ENCODE measurements around the gene BTRC.

Gene BTRC

GRCh38 chr10:101563007-101563406 is 209.0 kb downstream of the BTRC start:
- no peak for DNase-seq (ENCODE audit: low read depth in 1 of 2, low spot score in 1 of 2)
- H3K27ac ChIP-seq (replicated peaks): no peak overlapping the region
- no peak for TF ChIP-seq REST (IDR thresholded peaks at IDR 0.05; ENCODE audit: insufficient replicate concordance, low read depth)
- no peak for TF ChIP-seq GABPA (IDR thresholded peaks at IDR 0.05; ENCODE audit: low read depth)
- no peak for TF ChIP-seq POLR2AphosphoS5 (IDR thresholded peaks at IDR 0.05; ENCODE audit: low read depth)
- no peak for TF ChIP-seq SPI1 (IDR thresholded peaks at IDR 0.05; ENCODE audit: borderline replicate concordance, low read depth)
- no peak for TF ChIP-seq CTCF (IDR thresholded peaks at IDR 0.05; ENCODE audit: insufficient read depth, low read length)
- H3K4me3 ChIP-seq (replicated peaks; ENCODE audit: insufficient read depth, low read length): no peak overlapping the region
- peaks cover 18% of the 10 kb centered on the region for H3K27me3 ChIP-seq (ENCODE audit: insufficient read depth, poor library complexity, severe bottlenecking)

GRCh38 chr10:101563497-101564040 is 209.6 kb downstream of the BTRC start:
- no peak overlapping the region for H3K4me3 ChIP-seq (replicated peaks; ENCODE audit: insufficient read depth, low read length)
- DNase-seq (ENCODE audit: low read depth in 1 of 2, low spot score in 1 of 2): no peak
- H3K27me3 ChIP-seq (ENCODE audit: insufficient read depth, poor library complexity, severe bottlenecking): peaks cover 20% of the 10 kb centered on the region
- H3K27ac ChIP-seq (replicated peaks): no peak overlapping the region
- TF ChIP-seq POLR2AphosphoS5 (IDR thresholded peaks at IDR 0.05; ENCODE audit: low read depth): no peak
- TF ChIP-seq SPI1 (IDR thresholded peaks at IDR 0.05; ENCODE audit: borderline replicate concordance, low read depth): no peak

- TF ChIP-seq REST (IDR thresholded peaks at IDR 0.05; ENCODE audit: insufficient replicate concordance, low read depth): no peak
- no peak for TF ChIP-seq SPI1 (IDR thresholded peaks at IDR 0.05; ENCODE audit: borderline replicate concordance, low read depth)
- TF ChIP-seq GABPA (IDR thresholded peaks at IDR 0.05; ENCODE audit: low read depth): no peak
- TF ChIP-seq POLR2AphosphoS5 (IDR thresholded peaks at IDR 0.05; ENCODE audit: low read depth): no peak
- no peak for TF ChIP-seq CTCF (IDR thresholded peaks at IDR 0.05; ENCODE audit: insufficient read depth, low read length)
- H3K27ac ChIP-seq (replicated peaks): no peak overlapping the region
- no peak for DNase-seq (ENCODE audit: low read depth in 1 of 2, low spot score in 1 of 2)
- no peak overlapping the region for H3K4me3 ChIP-seq (replicated peaks; ENCODE audit: insufficient read depth, low read length)
- H3K27me3 ChIP-seq (ENCODE audit: insufficient read depth, poor library complexity, severe bottlenecking): peaks cover 28% of the 10 kb centered on the region
Measured at GRCh38 chr10:101564490-101564991, 210.6 kb downstream of the BTRC start.

- TF ChIP-seq CTCF (IDR thresholded peaks at IDR 0.05; ENCODE audit: insufficient read depth, low read length) (no peak), GABPA (IDR thresholded peaks at IDR 0.05; ENCODE audit: low read depth) (no peak), SPI1 (IDR thresholded peaks at IDR 0.05; ENCODE audit: borderline replicate concordance, low read depth) (no peak), POLR2AphosphoS5 (IDR thresholded peaks at IDR 0.05; ENCODE audit: low read depth) (no peak), REST (IDR thresholded peaks at IDR 0.05; ENCODE audit: insufficient replicate concordance, low read depth) (no peak)
- H3K27ac ChIP-seq (replicated peaks): no peak overlapping the region
- no peak overlapping the region for H3K4me3 ChIP-seq (replicated peaks; ENCODE audit: insufficient read depth, low read length)
- no peak for DNase-seq (ENCODE audit: low read depth in 1 of 2, low spot score in 1 of 2)
- H3K27me3 ChIP-seq (ENCODE audit: insufficient read depth, poor library complexity, severe bottlenecking): peaks cover 33% of the 10 kb centered on the region
Measured at GRCh38 chr10:101565370-101565900, 211.5 kb downstream of the BTRC start.

Data from HL-60 (cell line).